Kidney (tissue), 14 donors: ENCODE data around the gene ATP5F1D. TPM values are rescaled to one million over a fixed set of nuclear protein-coding genes. Genes with fewer than 3 reads are reported as not detected.
A peak's percentile ranks its signal among the peaks of the same experiment; 100 is the strongest.

ENCODE experiments used
- DNase-seq, 5 donors: peaks; one replicate each; pipeline ENCODE4 v3.0.0-alpha.2; 2013 to 2020
- FAIRE-seq: peaks from 2 replicates; lab custom pipeline; 2012; peaks lifted over from hg19 to GRCh38; lab: Jason Lieb, UNC
- H3K27ac ChIP-seq, 2 donors: one replicate each; pipeline ENCODE4 v1.7.0; 2013; ENCODE audit warnings: low read depth in 2 of 2, low read length in 2 of 2, inconsistent platforms in 1 of 2
- H3K27me3 ChIP-seq: one replicate; pipeline ENCODE4 v1.7.1; 2013; ENCODE audit warnings: low read length, inconsistent platforms; ENCODE audit not compliant: control insufficient read depth, insufficient read depth
- H3K36me3 ChIP-seq, 3 donors: one replicate each; pipeline versions ENCODE4 v1.7.0 to v1.7.1; 2013; ENCODE audit warnings: low read length in 3 of 3, control low read depth in 1 of 3, inconsistent platforms in 1 of 3; ENCODE audit not compliant: insufficient read depth in 3 of 3, control insufficient read depth in 2 of 3
- H3K4me1 ChIP-seq, 3 donors: one replicate each; pipeline versions ENCODE4 v1.7.0 to v1.7.1; 2013; ENCODE audit warnings: low read length in 3 of 3, inconsistent platforms in 1 of 3, low read depth in 1 of 3; ENCODE audit not compliant: control insufficient read depth in 2 of 3, insufficient read depth in 2 of 3
- H3K4me3 ChIP-seq, 3 donors: one replicate each; pipeline versions ENCODE4 v1.7.0 to v1.8.1; 2013; ENCODE audit warnings: low read length in 3 of 3, control low read depth in 1 of 3, inconsistent platforms in 1 of 3
- H3K9ac ChIP-seq, 3 donors: one replicate each; pipeline versions ENCODE4 v1.7.0 to v1.7.1; 2013; ENCODE audit warnings: low read length in 3 of 3, control low read depth in 1 of 3, inconsistent platforms in 1 of 3
- H3K9me3 ChIP-seq, 3 donors: one replicate each; pipeline versions ENCODE4 v1.7.0 to v1.7.1; 2013; ENCODE audit warnings: low read length in 3 of 3, control low read depth in 1 of 3, inconsistent platforms in 1 of 3; ENCODE audit not compliant: control insufficient read depth in 2 of 3, insufficient read depth in 1 of 3
- CTCF ChIP-seq: IDR thresholded peaks from 3 replicates; pipeline ENCODE4 v1.5.1; 2012; ENCODE audit warnings: mild to moderate bottlenecking, moderate library complexity, borderline replicate concordance; ENCODE audit not compliant: insufficient read depth; ENCODE audit errors: extremely low read depth
- intact Hi-C: fragments of 100-400 bp; cut with DNase I; formaldehyde crosslinking; loops from one replicate; pipeline ENCODE4 v1.11.1; 2022
- polyA plus RNA-seq: library from polyadenylated mRNA; stranded (reverse); fragments of 350-450 nt; fragmentation: Illumina TruSeq; extraction: RNeasy Lipid Tissue Mini Kit (QIAGEN cat#74804); gene quantifications from one replicate; pipeline ENCODE4 v1.2.3, GENCODE V29; 2014; ENCODE audit warnings: low read depth, low replicate concordance; ENCODE audit not compliant: insufficient read depth
- total RNA-seq: library from RNA; stranded (reverse); fragmentation: NEBNext Ultra II Directional; extraction: Animal tissue kit (Norgen Biotek cat#: 25700); gene quantifications from one replicate; pipeline ENCODE4 v1.2.1, GENCODE V29; 2021
- donor health status: control.
- donor health status: control.
- donor health status: control.
- donor health status: control.
- donor health status: control.
- donor health status: DM: yes; HTN: yes; CAD: no.
- donor health status: Normal renal cell carcinoma (clear cell type).

Gene ATP5F1D
- total and polyA plus RNA-seq, 2 donors from 2014 or later = 183 to 641 TPM

GRCh38 chr19:1283207-1283916 lies 41.8 kb downstream of the ATP5F1D start:
- Histone ChIP-seq H3K27me3 (no peaks in the 10 kb centered on the region), H3K27ac (no peak overlapping the region), H3K9ac (no peak overlapping the region), H3K9me3 (no peaks in the 10 kb centered on the region), H3K36me3 (peaks cover 0 to 8% (median 0%) of the 10 kb centered on the region in 3 donors), H3K4me1 (no peaks in the 10 kb centered on the region), H3K4me3 (no peak overlapping the region)
- peak in 1 of 5 donors; percentile 71 for DNase-seq
- no peak for FAIRE-seq
- intact Hi-C loops = no loop called here
- no peak for TF ChIP-seq CTCF

GRCh38 chr19:1283917-1284292 lies 42.4 kb downstream of the ATP5F1D start:
- no peak overlapping the region for H3K27ac ChIP-seq
- no peaks in the 10 kb centered on the region for H3K9me3 ChIP-seq
- no peak for FAIRE-seq
- no peak overlapping the region for H3K4me3 ChIP-seq
- intact Hi-C loops = no loop called here
- H3K9ac ChIP-seq = no peak overlapping the region
- H3K27me3 ChIP-seq = no peaks in the 10 kb centered on the region
- peak in 1 of 5 donors; percentile 73 for DNase-seq
- no peak for TF ChIP-seq CTCF
- H3K4me1 ChIP-seq = no peaks in the 10 kb centered on the region
- peaks cover 0 to 6% (median 0%) of the 10 kb centered on the region in 3 donors for H3K36me3 ChIP-seq

DNA sequence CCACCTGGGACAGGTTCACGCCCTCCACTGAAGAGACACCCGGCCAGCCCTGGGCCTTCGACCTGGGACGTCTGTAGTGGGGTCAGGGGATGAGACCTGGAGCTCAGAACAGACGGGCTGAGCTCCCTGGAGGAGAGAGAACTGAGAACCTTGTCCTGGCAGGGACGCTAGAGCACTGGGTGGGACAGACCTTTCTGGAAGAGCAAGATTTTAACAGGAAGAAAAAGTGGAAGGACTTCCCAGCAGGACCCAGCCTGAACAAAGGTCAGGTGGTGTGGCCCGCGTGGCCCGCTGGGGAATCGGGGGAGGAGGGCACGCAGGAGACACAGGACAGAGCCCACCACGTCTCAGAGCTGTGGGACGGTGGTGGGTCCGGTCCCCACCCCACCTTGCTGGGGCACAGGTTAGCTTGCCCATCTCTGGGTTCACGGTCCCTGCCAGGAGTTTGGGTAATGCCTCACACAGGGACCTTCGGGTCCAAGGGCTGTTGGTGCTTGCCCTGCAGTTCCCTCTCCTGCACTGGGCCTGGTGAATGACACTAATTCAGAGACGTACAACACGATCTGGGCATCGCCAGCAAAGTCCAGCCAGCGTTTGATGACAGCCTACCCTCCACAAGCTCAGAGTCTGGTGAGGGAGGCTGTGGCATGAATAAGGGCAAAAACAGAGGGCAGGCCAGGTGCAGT lies 42.9 kb downstream of the ATP5F1D start:
- peak in 1 of 5 donors; percentile 56 for DNase-seq
- H3K9ac ChIP-seq = no peak overlapping the region
- H3K27ac ChIP-seq = no peak overlapping the region
- FAIRE-seq = no peak
- H3K36me3 ChIP-seq = peaks cover 0 to under 1% (median 0%) of the 10 kb centered on the region in 3 donors
- H3K27me3 ChIP-seq = no peaks in the 10 kb centered on the region
- H3K9me3 ChIP-seq = no peaks in the 10 kb centered on the region
- no peaks in the 10 kb centered on the region for H3K4me1 ChIP-seq
- intact Hi-C loops = no loop called here
- no peak for TF ChIP-seq CTCF
- H3K4me3 ChIP-seq = no peak overlapping the region
